ENCODE data around the gene ARID5B. TPM values are rescaled to one million over a fixed set of nuclear protein-coding genes. Genes with fewer than 3 reads are reported as not detected.

The ARID5B gene
- total RNA-seq, 1 experiment from 2014 or later: 168 TPM

- H3K36me3 ChIP-seq (ENCODE audit: control insufficient read depth, insufficient read depth, low read length): peaks cover 9% of the 10 kb centered on the region
- DNase-seq: no peak
- H3K27me3 ChIP-seq (replicated peaks; ENCODE audit: control insufficient read depth, insufficient read depth, low read length): no peaks in the 10 kb centered on the region
- ChIA-PET POLR2A (no interaction called here), CTCF (no interaction called here)
- no peak overlapping the region for H3K4me3 ChIP-seq (ENCODE audit: low read depth, low read length)
- Mint-ChIP-seq H3K9me3 (ENCODE audit: unreplicated experiment) (no peaks in the 10 kb centered on the region), H3K27ac (ENCODE audit: unreplicated experiment) (peak overlapping the region; percentile 22), H3K36me3 (ENCODE audit: insufficient read depth, unreplicated experiment) (peaks cover 99% of the 10 kb centered on the region), H3K27me3 (ENCODE audit: insufficient read depth, unreplicated experiment) (no peaks in the 10 kb centered on the region), H3K4me3 (ENCODE audit: unreplicated experiment) (no peak overlapping the region), H3K4me1 (ENCODE audit: low read depth, unreplicated experiment) (peaks cover 53% of the 10 kb centered on the region)
- intact Hi-C loops (cut with micrococcal nuclease; ENCODE audit: unreplicated experiment): no loop called here
- no peak for TF ChIP-seq CTCF (IDR thresholded peaks at IDR 0.05; ENCODE audit: insufficient read depth in 1 of 2, low read depth in 1 of 2, low read length in 1 of 2, severe bottlenecking in 1 of 2, unreplicated experiment in 1 of 2)
- H3K9me3 ChIP-seq: no peaks in the 10 kb centered on the region
- BruUV-seq (replicated peaks): no TSS peak
- H3K4me1 ChIP-seq: peaks cover 53% of the 10 kb centered on the region
These were observed 28.1 kb downstream of the ARID5B start for GRCh38 chr10:61929555-61929954.

GRCh38 chr10:61931620-61932332, 30.3 kb downstream of the ARID5B start:
- intact Hi-C loops (cut with micrococcal nuclease; ENCODE audit: unreplicated experiment): loop anchor here (10.0 kb wide), 1 partner anchor 867 kb away; no protein-coding TSS in a partner anchor
- POLR2A ChIA-PET: no interaction called here

More at GRCh38 chr10:61931620-61932332, 30.3 kb downstream of the ARID5B start:
- Histone ChIP-seq H3K36me3 (ENCODE audit: control insufficient read depth, insufficient read depth, low read length) (peaks cover 7% of the 10 kb centered on the region), H3K4me3 (ENCODE audit: low read depth, low read length) (no peak overlapping the region), H3K9me3 (no peaks in the 10 kb centered on the region), H3K4me1 (peaks cover 73% of the 10 kb centered on the region), H3K27me3 (replicated peaks; ENCODE audit: control insufficient read depth, insufficient read depth, low read length) (no peaks in the 10 kb centered on the region)
- Mint-ChIP-seq H3K4me3 (ENCODE audit: unreplicated experiment) (peak overlapping the region; percentile 17), H3K4me1 (ENCODE audit: low read depth, unreplicated experiment) (peaks cover 62% of the 10 kb centered on the region), H3K36me3 (ENCODE audit: insufficient read depth, unreplicated experiment) (peaks cover 100% of the 10 kb centered on the region), H3K9me3 (ENCODE audit: unreplicated experiment) (no peaks in the 10 kb centered on the region), H3K27ac (ENCODE audit: unreplicated experiment) (peak overlapping the region; percentile 68), H3K27me3 (ENCODE audit: insufficient read depth, unreplicated experiment) (no peaks in the 10 kb centered on the region)
- TF ChIP-seq CTCF (IDR thresholded peaks at IDR 0.05; ENCODE audit: insufficient read depth in 1 of 2, low read depth in 1 of 2, low read length in 1 of 2, severe bottlenecking in 1 of 2, unreplicated experiment in 1 of 2): no peak
- CTCF ChIA-PET: no interaction called here
- BruUV-seq (replicated peaks): TSS peak; percentile 2
- DNase-seq: peak in 1 of 2 experiments; percentile 44

Data from Caco-2 (cell line).